GM18520 (cell line): ENCODE data around the gene TMEM164.
"Not testable (repeated sequence)": the region's sequence is repeated elsewhere in the genome, so short reads cannot be mapped to it uniquely, and the experiment has no call there.

ENCODE experiments used
- ATAC-seq: cut with Tn5 transposase; IDR thresholded peaks from one replicate; pipeline ENCODE4 v1.9.1; 2021; ENCODE audit not compliant: unreplicated experiment

Gene TMEM164

GRCh38 chrX:110002300-110003166, at the start of gene TMEM164:
Gene TMEM164 (plus strand): TSS chrX:110003114. CDS start chrX:110003775, 661 bp downstream.
- peak; percentile 73 for ATAC-seq

DNA sequence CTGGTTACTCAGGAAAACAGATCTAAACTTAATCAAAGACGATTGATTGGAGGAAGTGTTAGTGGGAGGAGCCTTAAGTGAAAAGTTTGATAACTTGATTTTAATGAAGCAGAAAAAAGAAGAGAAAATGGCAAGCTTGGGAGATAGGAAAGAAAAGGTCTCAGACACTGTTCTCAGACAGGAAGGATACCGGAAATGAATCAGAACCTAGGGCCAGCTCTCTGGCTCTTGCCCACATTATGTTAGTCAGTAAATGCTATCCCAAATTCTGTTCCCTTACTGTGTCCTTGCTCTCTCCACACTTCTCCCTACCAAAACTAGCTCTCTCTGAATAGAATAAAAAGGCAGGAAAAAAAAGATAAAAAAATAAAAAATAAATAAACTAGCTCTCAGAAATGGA, 48.6 kb upstream of the TMEM164 start:
- ATAC-seq = no peak

DNA sequence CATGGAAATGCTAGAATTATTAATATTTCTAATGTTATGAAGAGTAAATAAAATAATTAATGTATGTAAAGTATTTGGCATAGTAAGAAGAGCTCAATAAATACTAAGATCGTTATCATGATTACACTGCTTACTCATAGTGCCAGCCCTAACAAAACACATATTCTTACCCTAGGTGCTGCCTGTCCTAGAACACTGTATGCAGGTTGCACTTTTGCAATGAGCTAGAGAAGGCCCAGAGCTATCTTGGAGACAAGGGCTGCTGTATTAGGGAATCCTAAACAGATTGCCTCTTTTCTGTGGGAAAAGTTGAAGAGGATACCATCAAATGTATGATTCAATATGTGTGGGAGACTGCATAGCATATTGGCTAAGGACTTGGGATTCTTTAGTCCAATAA, 48.0 kb upstream of the TMEM164 start:
- ATAC-seq = no peak

DNA sequence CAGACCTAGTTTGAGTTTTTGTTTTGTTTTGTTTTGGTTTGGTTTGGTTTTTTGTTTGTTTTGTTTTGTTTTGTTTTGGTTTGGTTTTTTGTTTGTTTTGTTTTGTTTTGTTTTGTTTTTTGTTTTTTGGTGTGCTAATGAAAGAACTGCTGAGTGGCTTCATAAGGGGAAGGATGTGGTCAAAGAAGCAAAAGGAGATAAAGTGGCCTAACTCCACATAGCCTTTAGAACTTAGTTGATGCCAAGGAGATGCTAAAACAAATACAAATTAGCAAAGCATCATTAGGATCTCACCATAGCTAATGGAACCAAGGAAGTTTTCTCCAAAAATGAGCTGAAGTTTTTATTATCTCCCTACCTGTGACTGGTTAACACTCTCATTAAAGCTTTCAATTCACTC, 44.6 kb upstream of the TMEM164 start:
- ATAC-seq = no peak

GRCh38 chrX:109959356-109959871, 43.5 kb upstream of the TMEM164 start:
- no peak for ATAC-seq

- ATAC-seq = no peak
Measured at GRCh38 chrX:109964390-109964789, 38.5 kb upstream of the TMEM164 start.

DNA sequence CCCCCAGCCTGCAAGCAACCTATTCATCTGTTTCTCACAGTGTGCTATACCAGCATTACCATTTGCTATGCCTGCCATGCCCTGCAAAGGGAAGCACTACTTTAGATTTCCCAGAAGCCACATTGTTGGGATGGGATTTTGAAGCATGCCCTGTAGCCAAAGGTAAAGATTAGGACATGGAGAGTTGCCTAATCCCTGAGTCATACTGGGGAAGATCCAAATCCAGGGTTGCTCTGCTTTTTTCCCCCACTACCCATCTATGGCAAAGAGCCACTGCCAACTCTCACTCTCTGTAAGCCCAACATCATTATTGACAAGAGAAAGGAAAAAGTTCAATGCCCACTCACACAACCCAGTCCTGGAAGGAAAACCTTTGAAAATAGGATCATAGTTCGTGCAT, 36.7 kb upstream of the TMEM164 start:
- no peak for ATAC-seq

GRCh38 chrX:109967156-109967555, 35.8 kb upstream of the TMEM164 start:
- no peak for ATAC-seq

DNA sequence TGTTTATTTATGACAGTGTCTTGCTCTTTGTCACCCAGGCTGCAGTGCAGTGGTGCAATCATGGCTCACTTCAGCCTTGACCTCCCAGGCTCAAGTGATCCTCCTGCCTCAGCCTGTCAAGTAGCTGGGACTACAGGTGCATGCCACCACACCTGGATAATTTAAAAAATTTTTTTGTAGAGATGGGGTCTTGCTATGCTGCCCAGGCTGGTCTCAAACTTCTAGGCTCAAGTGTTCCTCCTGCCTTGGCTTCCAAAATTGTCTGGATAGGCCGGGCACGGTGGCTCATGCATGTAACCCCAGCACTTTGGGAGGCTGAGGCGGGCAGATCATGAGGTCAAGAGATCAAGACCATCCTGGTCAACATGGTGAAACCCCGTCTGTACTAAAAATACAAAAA, 32.1 kb upstream of the TMEM164 start:
- not testable (repeated sequence) for ATAC-seq

- no peak for ATAC-seq
Measured at GRCh38 chrX:109974906-109975655, 27.8 kb upstream of the TMEM164 start.

DNA sequence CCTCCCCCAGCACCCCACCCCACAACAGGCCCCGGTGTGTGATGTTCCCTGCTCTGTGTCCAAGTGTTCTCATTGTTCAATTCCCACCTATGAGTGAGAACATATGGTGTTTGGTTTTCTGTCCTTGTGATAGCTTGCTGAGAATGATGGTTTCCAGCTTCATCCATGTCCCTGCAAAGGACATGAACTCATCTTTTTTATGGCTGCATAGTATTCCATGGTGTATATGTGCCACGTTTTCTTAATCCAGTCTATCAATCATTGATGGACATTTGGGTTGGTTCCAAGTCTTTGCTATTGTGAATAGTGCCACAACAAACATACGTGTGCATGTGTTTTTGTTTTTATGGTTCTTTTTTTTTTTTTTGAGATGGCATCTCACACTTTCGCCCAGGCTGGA, 17.7 kb upstream of the TMEM164 start:
- not testable (repeated sequence) for ATAC-seq

GRCh38 chrX:109987884-109988283, 15.0 kb upstream of the TMEM164 start:
- ATAC-seq = no peak

DNA sequence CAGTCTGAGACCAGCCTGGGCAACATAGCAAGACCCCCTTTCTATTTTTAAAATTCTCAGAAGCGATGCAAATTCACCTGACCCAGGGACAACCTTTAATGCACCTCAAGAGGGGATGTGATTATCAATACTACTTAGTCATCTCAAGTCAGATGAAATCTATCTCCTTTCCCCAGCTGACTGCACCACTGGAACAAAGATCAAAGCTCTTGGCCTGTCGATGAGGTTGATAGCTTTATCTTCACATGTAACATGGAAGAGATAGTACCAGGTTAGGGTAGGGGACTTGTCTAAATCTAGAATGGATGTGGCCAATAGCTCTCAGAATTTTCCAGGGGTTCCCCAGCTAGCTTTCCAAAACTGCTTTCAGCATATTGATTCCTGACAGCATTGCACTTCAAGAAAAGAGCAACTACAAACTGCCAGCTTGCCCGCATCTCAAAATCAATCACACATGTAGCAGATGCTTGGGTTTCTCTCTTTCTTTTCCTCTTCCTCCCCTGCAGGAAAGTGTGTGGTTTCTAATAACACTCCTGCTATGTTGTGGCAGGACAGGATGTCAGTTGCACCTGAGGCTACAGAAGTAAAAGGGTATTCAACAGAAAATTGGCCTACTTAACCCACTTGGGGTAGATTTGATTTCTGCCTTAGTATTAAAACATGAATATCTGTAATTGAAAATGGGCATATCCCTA, 12.2 kb upstream of the TMEM164 start:
- no peak for ATAC-seq

- no peak for ATAC-seq
Measured at GRCh38 chrX:109992203-109992602, 10.7 kb upstream of the TMEM164 start.

- ATAC-seq = no peak
Measured at GRCh38 chrX:109995155-109995554, 7.8 kb upstream of the TMEM164 start.

- no peak for ATAC-seq
Measured at GRCh38 chrX:109997786-109998452, 5.0 kb upstream of the TMEM164 start.

- no peak for ATAC-seq
Measured at GRCh38 chrX:110000000-110000399, 2.9 kb upstream of the TMEM164 start.

DNA sequence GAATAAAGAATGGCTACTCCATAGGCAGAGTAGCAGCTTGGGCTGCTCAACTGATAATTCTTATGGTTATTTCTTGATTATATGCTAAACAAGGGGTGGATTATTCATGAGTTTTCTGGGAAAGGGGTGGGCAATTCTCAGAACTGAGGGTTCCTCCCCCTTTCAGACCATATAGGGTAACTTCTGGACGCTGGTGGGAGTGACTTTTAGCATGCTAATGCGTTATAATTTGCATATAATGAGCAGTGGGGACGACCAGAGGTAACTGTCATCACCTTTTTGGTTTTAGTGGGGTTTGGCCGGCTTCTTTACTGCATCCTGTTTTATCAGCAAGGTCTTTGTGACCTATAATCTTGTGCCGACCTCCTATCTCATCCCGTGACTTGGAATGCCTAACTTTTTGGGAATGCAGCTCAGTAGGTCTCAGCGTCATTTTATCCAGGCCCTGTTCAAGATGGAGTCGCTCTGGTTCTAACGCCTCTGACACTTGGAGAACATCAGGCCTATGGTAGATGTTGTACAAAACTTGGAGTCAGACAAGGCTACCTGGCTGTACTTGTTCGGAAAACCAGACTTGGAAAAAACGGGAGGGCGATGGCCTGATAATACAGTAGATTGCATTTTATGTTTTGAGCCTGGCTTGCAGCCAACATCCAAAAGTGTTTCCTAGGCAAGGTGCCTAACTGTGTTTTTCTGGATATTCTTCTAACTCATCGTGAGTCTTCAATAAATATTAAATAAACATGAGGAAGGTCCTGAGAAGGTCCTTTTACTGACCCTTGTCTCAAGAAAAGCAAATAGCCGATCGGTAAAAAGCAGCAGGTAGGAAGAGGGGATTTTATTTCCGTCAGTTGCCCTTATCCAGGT, 1.8 kb upstream of the TMEM164 start:
- no peak for ATAC-seq

- ATAC-seq = no peak
Measured at GRCh38 chrX:110001740-110002299, 1.1 kb upstream of the TMEM164 start.
